Erythroblast (primary cell): Measurements from ENCODE around the gene BMF.

Source experiments
- DNase-seq, 2 experiments: peaks; one replicate each; lab custom pipeline; 2025; lab: John Stamatoyannopoulos, UW
- GATA1 ChIP-seq: IDR thresholded peaks from 2 replicates; pipeline ENCODE4 v1.6.1; 2011; ENCODE audit warnings: low read depth, mild to moderate bottlenecking, control low read depth, low read length, moderate library complexity
- POLR2A ChIP-seq: IDR thresholded peaks from 2 replicates; pipeline ENCODE4 v1.6.1; 2011; ENCODE audit warnings: mild to moderate bottlenecking, low read length

Gene BMF

DNA sequence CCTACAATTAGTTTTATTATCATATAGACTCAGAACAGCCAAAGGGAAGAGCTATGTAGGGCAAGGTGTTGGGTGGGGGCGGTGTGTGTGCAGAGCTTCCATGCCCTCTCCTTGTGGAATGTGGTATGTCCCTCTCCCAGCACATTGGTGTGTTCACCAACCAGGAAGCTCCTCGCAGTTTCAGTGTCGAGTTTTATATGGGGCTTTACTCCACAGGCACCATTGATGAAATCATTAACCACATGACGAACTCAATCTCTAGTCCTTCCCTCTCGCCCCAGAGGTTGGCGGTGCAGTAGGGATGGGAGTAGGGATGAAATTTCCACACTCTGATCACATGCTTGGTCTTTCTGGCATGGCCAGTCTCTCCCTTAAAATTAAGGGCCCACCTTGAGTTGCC, 56.1 kb downstream of the BMF start:
- DNase-seq: no peak
- no peak for TF ChIP-seq GATA1
- no peak for TF ChIP-seq POLR2A

DNA sequence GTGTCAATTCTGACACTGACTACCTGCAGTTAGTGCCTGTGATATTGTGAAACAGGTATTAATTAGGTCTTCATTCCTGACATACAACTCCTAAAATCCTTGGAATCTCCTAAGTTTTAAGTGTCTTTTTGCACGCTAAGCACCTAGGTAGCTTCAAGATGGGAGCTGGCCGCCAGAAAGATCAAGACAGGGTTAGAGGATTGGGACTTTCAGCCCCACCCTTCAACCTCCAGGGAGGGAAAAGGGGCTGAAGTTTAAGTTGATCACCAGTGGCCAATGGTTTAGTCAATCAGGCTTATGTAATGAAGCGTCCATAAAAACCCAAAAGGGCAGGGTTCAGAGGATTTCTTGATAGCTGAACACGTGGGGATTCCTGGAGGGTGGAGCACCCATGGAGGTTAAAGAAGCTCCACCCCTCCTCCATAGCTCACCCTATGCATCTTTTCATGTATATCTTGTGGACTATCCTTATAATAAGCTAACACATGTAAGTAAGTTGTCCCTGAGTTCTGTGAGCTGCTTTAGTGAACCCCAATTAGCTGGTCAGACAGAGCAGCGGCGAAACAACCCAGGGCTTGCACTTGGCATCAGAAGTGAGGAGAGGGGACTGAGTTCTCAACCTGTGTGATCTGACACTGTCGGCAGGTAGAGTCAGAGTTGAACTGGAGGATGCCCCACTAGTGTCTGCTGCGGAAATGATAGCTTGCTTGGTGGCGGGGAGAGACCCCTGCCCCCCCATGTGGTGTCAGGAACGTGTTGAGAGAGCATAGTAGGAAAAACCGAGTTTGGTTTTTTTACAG, 56.9 kb downstream of the BMF start:
- TF ChIP-seq POLR2A (no peak), GATA1 (no peak)
- DNase-seq: peak in 1 of 2 experiments; percentile 15

DNA sequence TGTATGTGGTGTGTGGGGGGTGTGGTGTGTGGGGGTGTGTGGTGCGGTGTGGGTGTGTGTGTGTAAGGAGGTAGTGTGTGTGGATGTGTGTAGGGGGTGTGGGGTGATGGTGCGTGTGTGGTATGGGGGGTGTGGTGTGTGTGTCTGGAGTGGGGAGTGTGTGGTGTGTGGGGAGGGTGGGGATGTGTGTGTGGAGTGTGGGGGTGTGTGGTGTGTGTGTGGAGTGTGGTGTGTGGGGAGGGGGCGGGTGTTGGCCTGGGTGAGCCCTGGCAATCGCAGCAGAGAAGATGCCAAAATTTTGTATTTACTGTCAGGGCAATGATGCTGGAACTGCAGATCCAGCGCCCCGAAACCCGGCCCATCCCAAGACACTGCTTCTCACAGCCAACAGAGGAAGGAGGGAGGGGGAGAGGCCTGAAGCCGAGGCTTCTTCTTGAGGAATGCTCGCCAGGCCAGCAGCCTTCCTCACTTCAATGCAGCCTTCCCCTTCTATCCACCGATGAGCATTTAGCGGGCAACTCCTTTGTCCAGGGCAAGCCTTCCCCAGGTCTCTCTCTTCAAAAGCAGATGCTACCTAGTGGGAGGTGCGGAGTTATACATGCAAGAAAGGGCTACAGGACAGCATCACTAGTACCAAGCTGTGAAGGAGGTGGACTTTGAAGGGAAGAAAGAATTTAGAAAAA, 57.8 kb downstream of the BMF start:
- TF ChIP-seq GATA1 (no peak), POLR2A (no peak)
- peak; percentile 45 to 60 for DNase-seq

DNA sequence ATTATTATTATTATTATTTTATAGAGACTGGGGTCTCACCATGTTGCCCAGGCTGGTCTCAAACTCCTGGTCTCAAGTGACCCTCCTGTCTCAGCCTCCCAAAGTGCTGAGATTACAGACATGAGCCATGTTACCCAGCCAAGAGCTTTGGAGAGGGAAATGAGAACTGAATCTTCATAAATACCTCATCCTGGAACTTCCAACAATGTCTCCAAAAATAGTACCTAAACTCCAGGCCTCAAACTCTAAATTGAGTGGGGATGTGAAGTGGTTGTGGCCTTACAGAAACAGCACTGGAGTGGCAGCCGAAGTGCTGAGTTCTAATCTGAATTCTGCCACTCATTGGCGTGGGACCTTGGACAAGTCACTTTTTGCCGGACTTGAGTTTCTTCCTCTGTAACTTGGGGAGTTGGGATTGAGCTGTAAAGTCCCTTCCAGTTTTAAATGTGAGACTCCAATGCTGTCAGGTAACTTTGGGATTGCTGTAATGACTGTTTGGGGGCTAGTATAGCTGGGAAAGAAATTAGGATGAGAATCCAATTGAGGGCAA, 59.7 kb downstream of the BMF start:
- no peak for TF ChIP-seq POLR2A
- no peak for TF ChIP-seq GATA1

DNA sequence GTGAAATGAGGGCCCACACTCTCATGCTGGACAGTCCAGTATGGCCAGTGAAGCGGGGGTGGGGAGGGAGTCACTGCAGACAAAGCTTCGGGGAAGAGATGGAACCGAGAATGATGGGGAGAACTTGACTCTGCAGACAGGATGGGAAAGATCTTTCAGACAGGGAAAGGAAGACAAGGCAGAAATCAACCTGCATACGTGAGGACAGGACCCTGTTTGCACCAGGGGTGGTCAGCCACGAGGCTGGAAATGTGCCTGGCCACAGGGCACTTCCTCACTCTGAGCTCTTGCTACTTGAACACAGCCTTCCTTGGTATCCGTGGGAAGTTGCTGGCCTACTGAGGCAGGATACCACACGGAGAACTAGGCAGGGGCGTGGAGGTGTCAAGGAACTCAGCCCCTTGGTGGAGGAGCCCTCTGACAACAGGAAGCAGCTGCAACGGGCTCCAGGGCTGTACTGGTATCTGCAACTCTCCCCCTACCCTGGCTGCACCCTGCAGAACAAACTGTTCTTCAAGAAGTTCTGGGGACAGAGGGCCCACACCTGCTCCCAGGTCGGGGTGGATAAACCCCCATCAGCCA, 60.4 kb downstream of the BMF start:
- no peak for DNase-seq
- TF ChIP-seq GATA1 (no peak), POLR2A (no peak)

More for the DNA sequence above, 59.7 kb downstream of the BMF start:
- DNase-seq: no peak

DNA sequence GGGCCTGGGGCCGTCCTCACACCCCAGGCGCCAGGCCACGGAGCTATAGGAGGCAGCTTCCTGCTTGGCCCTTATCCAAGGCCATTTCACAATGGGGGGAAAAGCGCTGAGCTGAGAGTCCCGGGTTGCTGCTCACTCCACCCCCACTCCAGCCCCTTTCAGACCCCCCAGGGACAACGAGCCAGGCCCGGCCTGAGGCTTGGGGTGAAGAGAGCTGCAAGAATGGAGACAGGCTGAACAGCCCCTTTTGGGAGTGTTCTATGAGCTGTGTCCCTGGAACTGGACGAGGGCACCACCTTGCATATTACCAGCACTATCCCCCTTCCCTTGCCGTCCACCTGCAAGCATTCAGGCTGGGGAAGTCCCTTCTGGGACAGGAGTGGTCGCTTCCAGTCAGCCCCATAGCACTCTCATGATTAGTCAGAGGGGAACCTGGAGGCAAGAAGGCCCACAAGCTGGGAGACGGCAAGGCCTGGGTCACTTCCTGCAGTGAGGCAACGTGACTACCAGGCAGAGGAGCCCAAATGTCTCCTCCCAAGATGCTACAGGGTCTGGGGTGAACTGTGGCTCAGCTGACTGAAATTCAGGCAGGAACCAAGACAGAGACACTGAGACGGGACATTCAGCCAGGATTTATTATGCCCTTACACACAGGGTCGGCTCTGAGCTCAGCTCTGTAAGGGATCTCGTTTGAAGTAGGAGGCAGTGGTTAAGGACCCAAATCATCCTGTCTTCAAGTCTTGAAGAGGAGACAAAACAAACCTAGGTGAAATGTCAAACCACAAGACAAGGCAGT, 61.1 kb downstream of the BMF start:
- TF ChIP-seq POLR2A (no peak), GATA1 (no peak)
- DNase-seq: no peak

DNA sequence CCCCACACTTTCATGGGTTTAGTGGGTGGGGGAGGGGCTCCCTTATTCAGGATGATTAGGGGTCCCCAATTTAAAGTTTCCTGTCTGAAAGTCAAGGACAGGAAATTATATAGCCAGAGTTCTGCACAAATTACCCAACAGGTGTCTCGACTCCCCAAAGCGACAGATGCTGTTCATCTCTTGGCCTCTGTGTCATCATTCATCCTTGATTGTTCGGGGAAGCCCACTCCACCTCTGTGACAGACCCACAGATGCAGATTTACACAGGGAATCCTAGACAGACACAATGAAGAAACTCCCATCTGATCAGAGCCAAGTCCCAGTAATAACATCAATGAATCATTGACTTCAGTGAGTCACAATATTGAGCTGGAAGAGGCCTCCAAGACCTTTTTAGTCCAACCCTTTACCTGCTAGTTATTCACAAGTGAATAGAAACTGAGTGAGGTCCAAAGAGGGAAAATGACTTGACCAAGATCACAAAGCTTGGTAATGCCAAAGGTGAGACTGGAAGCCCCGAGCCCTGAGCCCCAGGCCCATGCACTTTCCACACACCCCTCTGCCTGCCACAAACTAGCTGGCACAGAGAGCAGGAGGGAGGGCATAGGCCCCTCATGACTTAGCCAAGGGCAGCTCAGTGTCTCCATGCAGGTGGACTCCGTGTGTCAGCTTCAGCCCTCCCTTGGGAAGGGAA, 61.8 kb downstream of the BMF start:
- TF ChIP-seq POLR2A: no peak
- TF ChIP-seq GATA1: no peak
- no peak for DNase-seq

DNA sequence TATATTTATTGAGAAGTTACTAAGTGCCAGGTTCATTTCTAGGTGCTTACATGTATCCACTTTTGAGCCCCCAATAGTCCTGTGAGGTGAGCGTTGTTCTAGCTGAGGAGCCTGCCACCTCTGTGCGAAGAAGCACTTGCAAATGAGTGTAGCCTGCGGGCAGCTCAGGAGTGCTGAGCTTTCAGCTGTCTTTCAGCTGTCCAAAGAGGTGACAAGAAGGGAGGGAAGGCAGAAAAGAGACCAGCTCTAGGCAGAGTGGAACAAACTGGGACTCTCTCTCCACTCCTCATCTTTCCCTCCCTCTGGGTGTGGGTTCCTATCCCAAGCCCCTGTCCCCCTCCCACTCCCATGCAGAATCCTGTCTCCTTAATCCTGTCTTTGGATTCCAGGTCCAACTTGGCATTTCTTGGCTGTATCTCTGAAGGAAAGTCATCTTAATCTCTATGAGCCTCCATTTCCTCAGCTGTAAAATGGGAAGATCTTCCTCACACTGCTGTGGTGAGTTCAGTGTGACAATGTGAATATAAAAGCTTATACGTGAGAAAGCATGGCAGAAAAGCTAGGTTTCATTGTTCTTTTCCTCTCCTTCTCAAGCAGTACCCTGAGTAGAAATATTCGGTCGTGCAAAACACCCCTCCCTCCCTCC, 63.0 kb downstream of the BMF start:
- DNase-seq: no peak
- no peak for TF ChIP-seq GATA1
- TF ChIP-seq POLR2A: no peak

DNA sequence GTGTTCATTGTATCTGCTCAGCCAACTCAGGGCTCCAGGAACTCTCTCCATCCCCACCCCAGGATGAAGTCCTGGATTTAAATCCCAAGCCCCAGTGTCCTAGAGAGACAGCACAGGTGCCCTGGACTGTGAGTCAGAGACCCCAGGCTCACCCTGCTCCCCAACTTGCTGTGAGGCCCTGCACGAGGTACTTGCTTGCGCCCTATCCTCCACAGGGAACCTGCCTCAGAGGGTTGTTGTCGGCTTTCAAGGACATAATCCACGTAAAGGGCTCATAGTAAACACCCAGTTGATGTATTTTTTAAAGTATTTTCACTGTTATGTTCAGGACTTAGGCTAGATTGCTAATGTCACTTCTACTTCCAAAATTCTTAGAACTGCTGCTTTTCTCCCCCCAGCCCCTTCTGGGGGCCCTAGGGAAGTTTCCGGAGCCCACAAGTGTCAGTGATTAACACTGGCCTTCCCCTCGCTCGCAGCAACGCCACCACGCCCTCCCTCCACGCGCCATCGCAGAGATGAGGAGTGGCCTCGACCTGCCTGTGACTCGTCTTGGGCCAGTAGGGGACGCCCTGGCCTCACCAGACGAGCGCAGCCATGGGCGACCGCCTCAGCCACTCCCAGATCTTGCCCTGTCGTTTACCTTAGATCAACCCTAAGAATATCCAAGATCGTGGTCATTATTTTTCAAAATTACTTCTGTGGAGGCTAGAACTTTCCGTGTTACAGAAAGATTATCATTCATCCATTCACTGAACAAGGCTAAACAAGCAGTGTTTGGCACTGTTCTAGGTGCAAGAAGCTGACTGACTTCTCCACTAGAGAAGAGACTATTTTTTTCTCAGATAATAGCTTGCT, 63.7 kb downstream of the BMF start:
- DNase-seq: peak; percentile 88 to 91
- TF ChIP-seq GATA1 (no peak), POLR2A (no peak)

DNA sequence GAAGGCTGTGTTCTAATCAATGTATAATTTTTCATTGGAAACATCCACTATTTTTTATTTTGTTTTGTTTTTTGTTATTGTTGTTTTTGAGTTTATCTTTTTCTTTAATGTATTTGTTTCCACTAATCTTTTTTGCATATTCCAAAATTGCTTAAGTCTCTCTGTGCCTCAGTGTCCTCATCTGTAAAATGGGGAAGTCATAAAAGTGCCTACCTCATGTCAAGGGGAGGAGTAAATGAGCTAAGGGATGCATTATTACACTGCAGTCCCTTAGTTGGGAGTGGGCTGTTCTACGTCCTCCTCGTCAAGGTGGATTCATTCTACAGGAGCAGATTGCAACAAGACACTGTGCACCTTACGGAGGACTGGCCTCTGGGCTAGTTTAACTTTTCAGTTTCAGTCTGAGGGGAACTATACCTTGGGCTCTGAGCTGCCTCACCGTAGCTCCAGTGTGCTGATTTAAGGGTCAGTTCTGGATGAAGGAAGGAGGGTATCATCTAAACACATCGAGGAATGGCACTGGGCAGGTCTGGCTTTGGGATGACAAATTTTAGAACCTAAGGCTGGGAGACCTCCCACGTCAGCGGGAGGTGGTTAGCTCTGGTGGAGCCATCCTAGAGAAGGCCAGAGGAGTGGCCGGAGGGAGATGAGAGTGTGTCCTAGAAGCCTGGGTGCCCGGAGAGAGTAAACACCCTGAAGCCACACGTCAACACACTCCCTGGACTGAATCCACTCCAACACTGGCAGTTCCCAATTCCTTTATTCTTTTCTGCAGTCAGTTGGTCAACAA, 64.6 kb downstream of the BMF start:
- DNase-seq: no peak
- TF ChIP-seq POLR2A (no peak), GATA1 (no peak)

DNA sequence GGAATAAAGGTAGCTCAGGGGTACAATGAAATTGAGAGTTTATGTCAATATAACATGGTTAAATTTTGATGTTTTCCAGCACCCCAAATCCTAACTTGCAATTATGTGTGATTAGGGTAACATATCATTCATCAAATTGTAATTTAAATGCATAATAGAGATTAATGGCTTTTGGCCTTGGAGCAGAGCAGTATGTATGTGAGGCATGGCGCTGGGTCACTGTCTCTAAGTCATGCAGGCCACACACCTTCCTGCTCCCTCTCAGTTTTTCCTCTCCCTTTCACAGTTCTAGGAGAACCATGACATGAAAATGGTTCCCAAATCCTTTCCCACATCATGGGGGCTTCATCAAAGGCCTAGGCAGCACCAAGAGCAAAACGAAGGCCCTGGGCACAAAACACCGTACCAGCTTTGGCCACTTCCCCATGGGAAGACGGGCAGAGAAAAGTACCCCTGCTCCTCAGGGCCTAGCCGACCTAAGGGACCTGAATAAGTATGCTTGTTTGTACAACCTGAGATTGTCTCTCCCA, 65.8 kb downstream of the BMF start:
- DNase-seq: no peak
- TF ChIP-seq POLR2A (no peak), GATA1 (no peak)

DNA sequence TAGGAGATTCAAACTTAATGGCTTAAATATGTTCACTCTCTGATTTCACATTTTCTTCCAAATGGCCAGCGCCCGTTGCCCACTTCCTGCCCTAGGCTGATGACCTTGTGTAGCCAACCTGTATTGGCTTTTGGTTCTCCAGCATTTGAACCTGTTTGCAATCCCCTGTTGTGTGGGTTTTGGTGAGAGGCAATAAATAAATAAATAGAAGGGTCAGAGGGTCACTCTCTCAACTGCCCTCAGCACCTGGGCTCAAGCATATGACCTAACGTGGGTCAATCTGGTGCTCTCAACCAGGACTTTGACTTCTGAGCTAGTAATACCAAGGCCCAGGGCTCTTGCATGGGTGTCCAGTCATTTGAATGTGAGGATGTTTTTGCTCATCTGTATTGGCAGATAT, 67.9 kb downstream of the BMF start:
- TF ChIP-seq GATA1: no peak
- TF ChIP-seq POLR2A: no peak
- DNase-seq: no peak
